H1 (cell line): ENCODE results near the gene MCC. TPM values are rescaled to one million over a fixed set of nuclear protein-coding genes. Genes with fewer than 3 reads are reported as not detected.

Experiments used
- CTCF ChIA-PET: fragments of 300-600 bp; sonication (Branson Sonifier 250); formaldehyde crosslinking; loops from one replicate; lab custom pipeline; 2021; ENCODE audit not compliant: partially characterized antibody; lab: Charles Lee
- POLR2A ChIA-PET: fragments of 300-600 bp; sonication (Branson Sonifier 250); formaldehyde crosslinking; loops from one replicate; lab custom pipeline; 2021; ENCODE audit warnings: inconsistent platforms; ENCODE audit not compliant: partially characterized antibody; lab: Charles Lee
- DNase-seq, 2 experiments: peaks; one replicate each; pipeline versions ENCODE4 v3.0.0 to v3.0.0-alpha.2; 2010 to 2022; ENCODE audit warnings: low spot score in 2 of 2, low read depth in 1 of 2, mixed read lengths in 1 of 2
- FAIRE-seq: peaks from 2 replicates; lab custom pipeline; 2011; peaks lifted over from hg19 to GRCh38; lab: Jason Lieb, UNC
- H2AFZ ChIP-seq: 2 replicates; pipeline ENCODE4 v1.8.1; 2012; ENCODE audit warnings: low read length, inconsistent platforms
- H2AK5ac ChIP-seq: 2 replicates; pipeline ENCODE4 v1.6.1; 2013; ENCODE audit warnings: low read depth, low read length
- H2BK120ac ChIP-seq: replicated peaks from 2 replicates; pipeline ENCODE3; 2013; ENCODE audit warnings: low read depth, low read length, inconsistent platforms
- H2BK12ac ChIP-seq: 2 replicates; pipeline ENCODE4 v1.6.1; 2013; ENCODE audit warnings: low read depth, low read length
- H2BK15ac ChIP-seq: 2 replicates; pipeline ENCODE4 v1.6.1; 2013; ENCODE audit warnings: low read length
- H2BK20ac ChIP-seq: 2 replicates; pipeline ENCODE4 v1.6.1; 2013; ENCODE audit warnings: low read length
- H2BK5ac ChIP-seq: 2 replicates; pipeline ENCODE4 v1.6.1; 2013; ENCODE audit warnings: low read depth, low read length
- H3K14ac ChIP-seq: 2 replicates; pipeline ENCODE4 v1.6.1; 2013; ENCODE audit warnings: inconsistent platforms; ENCODE audit not compliant: insufficient read length
- H3K18ac ChIP-seq: 2 replicates; pipeline ENCODE4 v1.6.1; 2013; ENCODE audit warnings: low read length; ENCODE audit errors: extremely low read depth
- H3K23ac ChIP-seq: 2 replicates; pipeline ENCODE4 v1.6.1; 2013; ENCODE audit warnings: inconsistent platforms; ENCODE audit not compliant: insufficient read length
- H3K23me2 ChIP-seq: 2 replicates; pipeline ENCODE4 v1.6.1; 2013; ENCODE audit warnings: low read depth, low read length
- H3K27ac ChIP-seq: 2 replicates; pipeline ENCODE4 v1.6.1; 2011; ENCODE audit warnings: low read depth, low read length, inconsistent platforms
- H3K27me3 ChIP-seq, 4 experiments: replicated peaks in 1 of 4; 1 replicate in 1 of 4; 2 replicates in 3 of 4; pipeline versions ENCODE4 v1.6.1 to v1.8.1; 2011 to 2013; ENCODE audit warnings: low read length in 3 of 4, mild to moderate bottlenecking in 3 of 4, inconsistent platforms in 2 of 4, mixed read lengths in 2 of 4, moderate library complexity in 1 of 4; ENCODE audit not compliant: control insufficient read depth in 3 of 4, insufficient read depth in 3 of 4; ENCODE audit errors: extremely low read depth in 1 of 4
- H3K36me3 ChIP-seq, 4 experiments: 2 replicates each; pipeline versions ENCODE4 v1.6.1 to v1.8.1; 2011 to 2013; ENCODE audit warnings: mild to moderate bottlenecking in 4 of 4, low read length in 3 of 4, moderate library complexity in 2 of 4, control low read depth in 1 of 4, inconsistent platforms in 1 of 4; ENCODE audit not compliant: insufficient read depth in 4 of 4, control insufficient read depth in 2 of 4
- H3K4ac ChIP-seq: replicated peaks from 2 replicates; pipeline ENCODE3; 2013; ENCODE audit warnings: low read length, low read depth, mixed read lengths, inconsistent platforms; ENCODE audit not compliant: insufficient read length
- H3K4me1 ChIP-seq, 4 experiments: replicated peaks in 1 of 4; 1 replicate in 1 of 4; 2 replicates in 3 of 4; pipeline versions ENCODE4 v1.6.1 to v1.8.1; 2011 to 2013; ENCODE audit warnings: low read length in 3 of 4, inconsistent platforms in 2 of 4, mixed read lengths in 1 of 4; ENCODE audit not compliant: insufficient read depth in 4 of 4, control insufficient read depth in 3 of 4
- H3K4me2 ChIP-seq, 2 experiments: 2 replicates each; pipeline versions ENCODE4 v1.6.1 to v1.8.1; 2011 to 2013; ENCODE audit warnings: low read depth in 2 of 2, low read length in 2 of 2, control low read depth in 1 of 2, inconsistent platforms in 1 of 2, mild to moderate bottlenecking in 1 of 2; ENCODE audit not compliant: insufficient read depth in 1 of 2
- H3K4me3 ChIP-seq, 4 experiments: fragments of 200-600, 300-600 bp in 1 of 4; sonication (generic), shearing (Covaris generic), sonication (Bioruptor Twin) in 1 of 4; 2 replicates each; pipeline versions ENCODE4 v1.5.1 to v1.8.1; 2011 to 2016; ENCODE audit warnings: low read length in 4 of 4, low read depth in 3 of 4, control low read depth in 2 of 4, inconsistent platforms in 2 of 4, mild to moderate bottlenecking in 2 of 4, mixed read lengths in 1 of 4, moderate library complexity in 1 of 4; ENCODE audit not compliant: insufficient read depth in 2 of 4; ENCODE audit errors: extremely low read depth in 1 of 4
- H3K56ac ChIP-seq: replicated peaks from 2 replicates; pipeline ENCODE3; 2013; ENCODE audit warnings: low read depth, mild to moderate bottlenecking, mixed read lengths, low read length, inconsistent platforms; ENCODE audit not compliant: insufficient read length
- H3K79me1 ChIP-seq: 2 replicates; pipeline ENCODE4 v1.6.1; 2013; ENCODE audit warnings: low read depth, low read length, control low read depth
- H3K79me2 ChIP-seq, 2 experiments: 2 replicates each; pipeline versions ENCODE4 v1.6.1 to v1.8.1; 2012 to 2013; ENCODE audit warnings: low read length in 2 of 2, mild to moderate bottlenecking in 2 of 2, inconsistent platforms in 1 of 2; ENCODE audit not compliant: insufficient read depth in 2 of 2, control insufficient read depth in 1 of 2
- H3K9ac ChIP-seq, 4 experiments: replicated peaks in 1 of 4; 1 replicate in 1 of 4; 2 replicates in 3 of 4; pipeline versions ENCODE4 v1.6.1 to v1.8.1; 2011 to 2013; ENCODE audit warnings: low read depth in 3 of 4, low read length in 3 of 4, control low read depth in 2 of 4, mild to moderate bottlenecking in 2 of 4, moderate library complexity in 2 of 4, inconsistent platforms in 1 of 4; ENCODE audit errors: extremely low read depth in 1 of 4
- H3K9me3 ChIP-seq, 2 experiments: 2 replicates each; pipeline versions ENCODE4 v1.6.1 to v1.8.1; 2012 to 2013; ENCODE audit warnings: mild to moderate bottlenecking in 2 of 2, moderate library complexity in 2 of 2, control low read depth in 1 of 2, inconsistent platforms in 1 of 2, low read depth in 1 of 2, low read length in 1 of 2, mixed read lengths in 1 of 2; ENCODE audit not compliant: insufficient read depth in 2 of 2
- H4K20me1 ChIP-seq, 2 experiments: replicated peaks in 1 of 2; 2 replicates each; pipeline versions ENCODE3 to v1.8.1; 2011 to 2013; ENCODE audit warnings: inconsistent platforms in 2 of 2, low read length in 2 of 2, mild to moderate bottlenecking in 1 of 2; ENCODE audit not compliant: insufficient read depth in 2 of 2, control insufficient read depth in 1 of 2
- H4K5ac ChIP-seq: 2 replicates; pipeline ENCODE4 v1.6.1; 2013; ENCODE audit warnings: low read length, low read depth, mixed read lengths, inconsistent platforms; ENCODE audit not compliant: insufficient read length
- H4K8ac ChIP-seq: 2 replicates; pipeline ENCODE4 v1.8.0; 2013; ENCODE audit warnings: mild to moderate bottlenecking, moderate library complexity, low read length, inconsistent platforms; ENCODE audit not compliant: insufficient read depth; ENCODE audit errors: extremely low read depth
- H4K91ac ChIP-seq: replicated peaks from 2 replicates; pipeline ENCODE3; 2013; ENCODE audit warnings: low read length, mixed read lengths, inconsistent platforms; ENCODE audit not compliant: insufficient read length
- BCL11A ChIP-seq, 2 experiments: IDR thresholded peaks; one replicate each; pipeline ENCODE4 v1.6.1; 2011; ENCODE audit warnings: low read depth in 2 of 2, low read length in 2 of 2, mild to moderate bottlenecking in 2 of 2
- CBX8 ChIP-seq: fragments of 300-800, 300-1000 bp; sonication (generic); IDR thresholded peaks from 2 replicates; pipeline ENCODE4 v1.7.1; 2016; ENCODE audit warnings: low read depth, low read length, borderline replicate concordance
- KDM1A ChIP-seq: fragments of 200-600, 300-600 bp; sonication (generic); IDR thresholded peaks from 2 replicates; pipeline ENCODE4 v1.7.1; 2016; ENCODE audit warnings: mild to moderate bottlenecking, low read length, borderline replicate concordance
- SAP30 ChIP-seq: fragments of 300-600 bp; sonication (generic); IDR thresholded peaks from 2 replicates; pipeline ENCODE4 v1.7.1; 2012; ENCODE audit warnings: low read length, moderate library complexity, mild to moderate bottlenecking, inconsistent platforms; ENCODE audit not compliant: insufficient read depth, insufficient replicate concordance
- WGBS, 2 experiments: shearing (Covaris generic) in 1 of 2; methylation state at CpG; one replicate each; pipeline versions ENCODE4 v1.1.6 to v1.1.7; 2013 to 2015; ENCODE audit warnings: low lambda C conversion rate in 2 of 2, mixed read lengths in 2 of 2, inconsistent platforms in 1 of 2, low coverage in 1 of 2, missing lambda C conversion rate in 1 of 2; ENCODE audit not compliant: insufficient replicate concordance in 2 of 2, insufficient coverage in 1 of 2, insufficient read length in 1 of 2; ENCODE audit errors: extremely low coverage in 1 of 2, missing lambda C conversion rate in 1 of 2; 5-methylcytosine and 5-hydroxymethylcytosine counted together
- polyA plus RNA-seq, 7 experiments: library from polyadenylated mRNA; depleted of rRNA in 3 of 7; stranded (reverse) in 5 of 7; unstranded in 2 of 7; fragments of >200 nt in 5 of 7; fragments of 200-250 nt in 2 of 7; gene quantifications; 1 replicate in 5 of 7; 2 replicates in 1 of 7; 4 replicates in 1 of 7; pipeline versions ENCODE4 v1.2.1 to v1.2.3, GENCODE V29; 2011 to 2013; ENCODE audit warnings: missing spikeins in 2 of 7, mixed read lengths in 2 of 7
- total RNA-seq: library from RNA; stranded (reverse); fragmentation: NEBNext Ultra II Directional; extraction: Animal tissue kit (Norgen Biotek cat#: 25700); gene quantifications from 2 replicates; pipeline ENCODE4 v1.2.1, GENCODE V29; 2021
- TF ChIP-seq, protein P1 (sequence below): IDR thresholded peaks from 2 replicates; pipeline ENCODE4 v1.6.1; 2011; ENCODE audit warnings: low read length, improper control_type of control experiment

Gene MCC
- total and polyA plus RNA-seq, 2 of the 8 experiments (the other 6 are each of a cell fraction or from before 2014, with no cell fraction given), result 2.6 to 18.3 TPM

DNA sequence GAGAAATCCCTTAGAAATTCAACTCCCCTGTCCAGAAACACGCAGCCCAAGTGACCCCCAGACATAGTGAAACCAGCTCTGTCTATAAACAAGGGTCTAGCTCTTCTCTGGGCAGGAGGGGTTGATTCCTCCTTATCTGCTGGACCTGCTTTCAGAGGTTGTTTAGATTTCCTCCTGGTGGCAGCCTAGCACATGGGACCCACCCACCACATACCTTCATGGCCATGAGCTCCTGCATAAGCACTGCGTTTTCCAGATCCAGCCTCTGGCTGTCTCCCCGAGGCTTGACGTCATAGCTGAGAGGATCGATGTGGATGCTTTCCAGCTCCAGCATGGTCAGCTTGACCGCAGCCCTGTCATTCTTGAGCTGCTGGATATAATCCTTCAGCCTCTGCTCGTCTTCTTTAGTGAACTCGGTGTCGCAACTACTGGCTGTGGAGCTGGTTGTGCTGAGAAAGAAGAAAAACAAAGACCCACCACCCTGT, 434.7 kb downstream of the MCC start:
- no peak overlapping the region for H2AFZ ChIP-seq
- no peaks in the 10 kb centered on the region for H3K27me3 ChIP-seq
- ChIA-PET POLR2A (no interaction called here), CTCF (interaction anchor here (0.6 to 2.5 kb wide), 10 partner anchors 10 to 1522 kb away, joined by 3 to 7 read pairs (median 4); no protein-coding TSS in a partner anchor)
- FAIRE-seq, result no peak
- H4K8ac ChIP-seq, result no peak overlapping the region; the same call in 1 of the 2 replicates
- no peak overlapping the region for H2AK5ac ChIP-seq
- no peak overlapping the region for H3K27ac ChIP-seq
- H3K79me1 ChIP-seq, result no peaks in the 10 kb centered on the region
- no peak overlapping the region for H3K18ac ChIP-seq
- H2BK15ac ChIP-seq, result no peak overlapping the region
- H2BK20ac ChIP-seq, result no peak overlapping the region
- no peak overlapping the region for H2BK12ac ChIP-seq
- H3K4me1 ChIP-seq, result no peaks in the 10 kb centered on the region
- no peaks in the 10 kb centered on the region for H4K20me1 ChIP-seq
- H3K23me2 ChIP-seq, result no peaks in the 10 kb centered on the region
- H4K91ac ChIP-seq, result no peak overlapping the region
- DNase-seq, result no peak
- no peak overlapping the region for H3K4me3 ChIP-seq
- H3K4me2 ChIP-seq, result no peak overlapping the region
- no peak overlapping the region for H3K56ac ChIP-seq
- H3K23ac ChIP-seq, result no peak overlapping the region
- 89% methylated on average over 9 of the region's 9 CpGs; no CpG with 5 or more reads in 1 of the 2 experiments for WGBS, 2 experiments
- H3K36me3 ChIP-seq, result peaks cover 0 to 3% (median 0%) of the 10 kb centered on the region in 4 experiments; a peak in 1 of 8 replicates
- no peak overlapping the region for H3K4ac ChIP-seq
- no peak overlapping the region for H4K5ac ChIP-seq
- H3K79me2 ChIP-seq, result no peaks in the 10 kb centered on the region
- no peak overlapping the region for H3K14ac ChIP-seq
- no peak overlapping the region for H3K9ac ChIP-seq
- no peak overlapping the region for H2BK5ac ChIP-seq
- no peak overlapping the region for H2BK120ac ChIP-seq
- TF ChIP-seq BCL11A (IDR thresholded peaks at IDR 0.05; ENCODE audit: low read depth in 2 of 2, low read length in 2 of 2) (no peak), SAP30 (no peak), KDM1A (no peak), CBX8 (no peak)
- TF ChIP-seq, protein P1, sequence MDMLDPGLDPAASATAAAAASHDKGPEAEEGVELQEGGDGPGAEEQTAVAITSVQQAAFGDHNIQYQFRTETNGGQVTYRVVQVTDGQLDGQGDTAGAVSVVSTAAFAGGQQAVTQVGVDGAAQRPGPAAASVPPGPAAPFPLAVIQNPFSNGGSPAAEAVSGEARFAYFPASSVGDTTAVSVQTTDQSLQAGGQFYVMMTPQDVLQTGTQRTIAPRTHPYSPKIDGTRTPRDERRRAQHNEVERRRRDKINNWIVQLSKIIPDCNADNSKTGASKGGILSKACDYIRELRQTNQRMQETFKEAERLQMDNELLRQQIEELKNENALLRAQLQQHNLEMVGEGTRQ, result no peak
- TF ChIP-seq, all 59 proteins: peak for 0
- no peaks in the 10 kb centered on the region for H3K9me3 ChIP-seq
